A549 (cell line): Measurements from ENCODE around the gene CASP1. TPM values are rescaled to one million over a fixed set of nuclear protein-coding genes. Genes with fewer than 3 reads are reported as not detected.

Source experiments
- BHLHE40 ChIP-seq: IDR thresholded peaks from 2 replicates; pipeline ENCODE4 v1.6.1; 2012; ENCODE audit warnings: low read depth, low read length, inconsistent platforms
- CBX2 ChIP-seq: fragments of 200-600 bp; sonication (generic); IDR thresholded peaks from 2 replicates; pipeline ENCODE4 v1.6.1; 2016; ENCODE audit warnings: low read depth, mild to moderate bottlenecking, borderline replicate concordance
- CBX8 ChIP-seq: fragments of 200-600 bp; sonication (generic); IDR thresholded peaks from 2 replicates; pipeline ENCODE4 v1.6.1; 2016
- EHMT2 ChIP-seq: fragments of 200-600 bp; sonication (generic); IDR thresholded peaks from 2 replicates; pipeline ENCODE4 v1.6.1; 2016; ENCODE audit warnings: antibody characterized with exemption, low read depth, mild to moderate bottlenecking, moderate library complexity
- EP300 ChIP-seq, 2 experiments: fragments of >200 bp; sonication (Bioruptor Twin); formaldehyde crosslinking; IDR thresholded peaks; 2 replicates in 1 of 2; 3 replicates in 1 of 2; pipeline ENCODE4 v1.6.1; 2016 to 2017
- FOSB ChIP-seq: fragments of 250-450 bp; sonication (Bioruptor Pico); IDR thresholded peaks from 2 replicates; pipeline ENCODE4 v1.5.0; 2020; ENCODE audit warnings: mild to moderate bottlenecking, moderate library complexity
- FOSL2 ChIP-seq, 2 experiments: fragments of 450-650 bp in 1 of 2; fragments of >200 bp in 1 of 2; sonication (Bioruptor Twin) in 1 of 2; formaldehyde crosslinking; IDR thresholded peaks; 2 replicates each; pipeline versions ENCODE4 v1.5.0 to v1.6.1; 2016 to 2020; ENCODE audit warnings: mild to moderate bottlenecking in 1 of 2, moderate library complexity in 1 of 2
- GATA3 ChIP-seq: IDR thresholded peaks from 2 replicates; pipeline ENCODE4 v1.6.1; 2012; ENCODE audit warnings: borderline replicate concordance
- HEYL ChIP-seq: fragments of 250-450 bp; sonication (Bioruptor Pico); IDR thresholded peaks from 2 replicates; pipeline ENCODE4 v1.8.0; 2021; ENCODE audit warnings: mild to moderate bottlenecking, moderate library complexity
- HOXB13 ChIP-seq: fragments of 250-450 bp; sonication (Bioruptor Pico); IDR thresholded peaks from 2 replicates; pipeline ENCODE4 v1.5.0; 2020; ENCODE audit warnings: low read depth, mild to moderate bottlenecking, moderate library complexity
- HOXB5 ChIP-seq: fragments of 250-450 bp; sonication (Bioruptor Pico); IDR thresholded peaks from 2 replicates; pipeline ENCODE4 v1.5.0; 2020; ENCODE audit warnings: mild to moderate bottlenecking, moderate library complexity
- JUN ChIP-seq, 2 experiments: fragments of >200 bp; sonication (Bioruptor Twin); formaldehyde crosslinking; IDR thresholded peaks; 2 replicates in 1 of 2; 3 replicates in 1 of 2; pipeline ENCODE4 v1.6.1; 2016 to 2017
- KDM1A ChIP-seq: fragments of 200-600 bp; sonication (generic); IDR thresholded peaks from 2 replicates; pipeline ENCODE4 v1.6.1; 2016; ENCODE audit warnings: low read depth, mild to moderate bottlenecking
- KDM5A ChIP-seq: fragments of 200-600 bp; sonication (generic); IDR thresholded peaks from 2 replicates; pipeline ENCODE4 v1.6.1; 2016; ENCODE audit warnings: antibody characterized with exemption, mild to moderate bottlenecking
- MAZ ChIP-seq: fragments of 150-350 bp; IDR thresholded peaks from 2 replicates; pipeline ENCODE4 v1.6.1; 2014; ENCODE audit warnings: antibody characterized with exemption, low read depth, low read length, borderline replicate concordance
- MYC ChIP-seq: IDR thresholded peaks from 2 replicates; pipeline ENCODE4 v1.6.1; 2012; ENCODE audit warnings: mild to moderate bottlenecking, inconsistent platforms, low read length, improper control_type of control experiment, borderline replicate concordance
- NFE2L2 ChIP-seq: fragments of 150-350 bp; conservative IDR thresholded peaks from 2 replicates; pipeline ENCODE4 v1.6.1; 2014; ENCODE audit warnings: low read length
- NPAS2 ChIP-seq: fragments of 250-450 bp; sonication (Bioruptor Pico); IDR thresholded peaks from 2 replicates; pipeline ENCODE4 v1.8.0; 2022; ENCODE audit warnings: mild to moderate bottlenecking, moderate library complexity, borderline replicate concordance
- POLR2AphosphoS2 ChIP-seq: conservative IDR thresholded peaks from 2 replicates; pipeline ENCODE4 v1.6.1; 2012; ENCODE audit warnings: low read length, improper control_type of control experiment, inconsistent platforms
- RAD21 ChIP-seq, 2 experiments: fragments of >200 bp in 1 of 2; sonication (Bioruptor Twin) in 1 of 2; formaldehyde crosslinking in 1 of 2; IDR thresholded peaks in 1 of 2; conservative IDR thresholded peaks in 1 of 2; 2 replicates in 1 of 2; 3 replicates in 1 of 2; pipeline ENCODE4 v1.6.1; 2012 to 2018; ENCODE audit warnings: inconsistent platforms in 1 of 2
- RARB ChIP-seq: fragments of 250-450 bp; sonication (Bioruptor Pico); IDR thresholded peaks from 2 replicates; pipeline ENCODE4 v1.8.0; 2021; ENCODE audit warnings: mild to moderate bottlenecking, moderate library complexity
- RNF2 ChIP-seq: fragments of 200-600 bp; sonication (generic); IDR thresholded peaks from 2 replicates; pipeline ENCODE4 v1.6.1; 2016; ENCODE audit warnings: low read depth, mild to moderate bottlenecking, antibody characterized with exemption, moderate library complexity, borderline replicate concordance
- SREBF2 ChIP-seq: fragments of 450-650 bp; IDR thresholded peaks from 2 replicates; pipeline ENCODE4 v1.6.1; 2014; ENCODE audit warnings: mild to moderate bottlenecking, moderate library complexity
- ZFP36 ChIP-seq: fragments of 450-650 bp; IDR thresholded peaks from 2 replicates; pipeline ENCODE4 v1.6.1; 2014; ENCODE audit warnings: borderline replicate concordance; ENCODE audit not compliant: partially characterized antibody
- ZNF302 ChIP-seq: fragments of 250-450 bp; sonication (Bioruptor Pico); IDR thresholded peaks from 2 replicates; pipeline ENCODE4 v1.9.0; 2021; ENCODE audit warnings: inconsistent platforms, mild to moderate bottlenecking, moderate library complexity
- polyA plus RNA-seq, 4 experiments: library from polyadenylated mRNA; depleted of rRNA in 3 of 4; stranded (reverse); fragments of >200 nt; fragmentation: RNase III in 1 of 4; extraction: RNeasy Plus Mini Kit Qiagen cat#74134 plus additional on column Dnase treatment in 1 of 4; gene quantifications; 2 replicates in 3 of 4; 3 replicates in 1 of 4; pipeline ENCODE4 v1.2.3, GENCODE V29; 2011 to 2017
- TF ChIP-seq, protein P1 (sequence below): fragments of 200-600 bp; sonication (generic); IDR thresholded peaks from 2 replicates; pipeline ENCODE4 v1.6.1; 2016; ENCODE audit warnings: antibody characterized with exemption, mild to moderate bottlenecking, moderate library complexity
- TF ChIP-seq, protein P2 (sequence below): fragments of >200 bp; sonication (Bioruptor Twin); formaldehyde crosslinking; IDR thresholded peaks from 3 replicates; pipeline ENCODE4 v1.6.1; 2016
- TF ChIP-seq, protein P3 (sequence below): fragments of 150-350 bp; IDR thresholded peaks from 2 replicates; pipeline ENCODE4 v1.6.1; 2014; ENCODE audit warnings: low read depth, mild to moderate bottlenecking, low read length
- TF ChIP-seq, protein P4 (sequence below): fragments of 250-450 bp; sonication (Bioruptor Pico); IDR thresholded peaks from 2 replicates; pipeline ENCODE4 v1.5.0; 2021; ENCODE audit warnings: mild to moderate bottlenecking, moderate library complexity, borderline replicate concordance
- TF ChIP-seq, protein P5 (sequence below): IDR thresholded peaks from 2 replicates; pipeline ENCODE4 v1.6.1; 2012; ENCODE audit warnings: low read depth, borderline replicate concordance
- TF ChIP-seq, protein P6 (sequence below): fragments of 250-450 bp; sonication (Bioruptor Pico); IDR thresholded peaks from 2 replicates; pipeline ENCODE4 v1.5.0; 2020; ENCODE audit warnings: low read depth, mild to moderate bottlenecking, moderate library complexity
- TF ChIP-seq, protein P7 (sequence below): fragments of >200 bp; sonication (Bioruptor Twin); formaldehyde crosslinking; IDR thresholded peaks from 2 replicates; pipeline ENCODE4 v1.6.1; 2016

The CASP1 gene
- polyA plus RNA-seq, 2 of the 4 experiments (the other 2 are of a cell fraction): 0.06 to 0.15 TPM

DNA sequence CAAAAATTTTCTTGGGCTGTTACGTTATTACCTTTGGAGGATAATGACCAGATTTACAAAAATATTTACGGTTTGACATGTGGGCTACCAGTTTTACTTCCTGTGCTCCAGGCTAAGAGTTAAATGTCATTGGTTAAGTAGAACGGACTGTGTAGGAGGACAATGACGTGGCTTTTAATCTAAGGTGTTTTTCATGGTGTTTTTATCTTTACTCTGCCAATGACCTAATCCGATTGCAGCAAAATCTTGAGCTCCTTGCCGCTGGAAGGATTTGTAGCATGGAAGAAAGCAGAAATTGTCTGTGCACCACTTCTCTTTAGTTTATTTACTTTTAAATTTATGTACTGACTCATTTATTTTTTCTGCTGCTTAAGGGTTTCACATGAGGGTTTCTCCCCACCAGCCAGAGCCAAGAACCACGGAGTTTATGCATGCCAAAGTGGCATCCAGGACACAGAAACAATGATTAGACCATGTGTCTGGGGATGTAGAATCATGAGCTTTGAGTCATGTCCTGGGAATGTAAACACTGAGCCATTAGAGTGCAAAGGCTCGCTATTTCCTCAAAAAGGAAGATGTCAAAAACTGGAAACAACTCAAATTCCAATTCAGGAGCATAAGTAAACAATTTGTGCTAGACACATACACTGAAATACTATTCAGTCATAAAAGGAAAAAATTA, 12.1 kb upstream of the CASP1 start (continued):
- TF ChIP-seq MYC (no peak; the same call in 1 of the 2 replicates), HEYL (CRISPR knock-in tag) (no peak), POLR2AphosphoS2 (no peak), MAZ (no peak), NPAS2 (CRISPR knock-in tag) (no peak), RAD21 (conservative IDR thresholded peaks at IDR 0.05 in 1 of 2, IDR thresholded peaks at IDR 0.05 in 1 of 2) (peak in 1 of 2 experiments; percentile 49; a peak in 4 of 5 replicates), EHMT2 (no peak), HOXB5 (CRISPR knock-in tag) (no peak), EP300 (IDR thresholded peaks at IDR 0.05) (peak; percentile 61 to 72; a peak in 2 of 5 replicates), GATA3 (peak; percentile 80), HOXB13 (no peak), SREBF2 (no peak), BHLHE40 (no peak), FOSB (no peak), RNF2 (no peak), JUN (IDR thresholded peaks at IDR 0.05) (peak; percentile 76 to 85; a peak in 2 of 5 replicates), CBX2 (no peak), ZFP36 (no peak), RARB (CRISPR knock-in tag) (no peak), CBX8 (no peak), FOSL2 (IDR thresholded peaks at IDR 0.05) (peak; percentile 91), FOSL2 (CRISPR knock-in tag; IDR thresholded peaks at IDR 0.05) (peak; percentile 93), ZNF302 (CRISPR knock-in tag) (no peak), NFE2L2 (no peak), KDM1A (no peak), KDM5A (no peak)
- TF ChIP-seq, protein P1, sequence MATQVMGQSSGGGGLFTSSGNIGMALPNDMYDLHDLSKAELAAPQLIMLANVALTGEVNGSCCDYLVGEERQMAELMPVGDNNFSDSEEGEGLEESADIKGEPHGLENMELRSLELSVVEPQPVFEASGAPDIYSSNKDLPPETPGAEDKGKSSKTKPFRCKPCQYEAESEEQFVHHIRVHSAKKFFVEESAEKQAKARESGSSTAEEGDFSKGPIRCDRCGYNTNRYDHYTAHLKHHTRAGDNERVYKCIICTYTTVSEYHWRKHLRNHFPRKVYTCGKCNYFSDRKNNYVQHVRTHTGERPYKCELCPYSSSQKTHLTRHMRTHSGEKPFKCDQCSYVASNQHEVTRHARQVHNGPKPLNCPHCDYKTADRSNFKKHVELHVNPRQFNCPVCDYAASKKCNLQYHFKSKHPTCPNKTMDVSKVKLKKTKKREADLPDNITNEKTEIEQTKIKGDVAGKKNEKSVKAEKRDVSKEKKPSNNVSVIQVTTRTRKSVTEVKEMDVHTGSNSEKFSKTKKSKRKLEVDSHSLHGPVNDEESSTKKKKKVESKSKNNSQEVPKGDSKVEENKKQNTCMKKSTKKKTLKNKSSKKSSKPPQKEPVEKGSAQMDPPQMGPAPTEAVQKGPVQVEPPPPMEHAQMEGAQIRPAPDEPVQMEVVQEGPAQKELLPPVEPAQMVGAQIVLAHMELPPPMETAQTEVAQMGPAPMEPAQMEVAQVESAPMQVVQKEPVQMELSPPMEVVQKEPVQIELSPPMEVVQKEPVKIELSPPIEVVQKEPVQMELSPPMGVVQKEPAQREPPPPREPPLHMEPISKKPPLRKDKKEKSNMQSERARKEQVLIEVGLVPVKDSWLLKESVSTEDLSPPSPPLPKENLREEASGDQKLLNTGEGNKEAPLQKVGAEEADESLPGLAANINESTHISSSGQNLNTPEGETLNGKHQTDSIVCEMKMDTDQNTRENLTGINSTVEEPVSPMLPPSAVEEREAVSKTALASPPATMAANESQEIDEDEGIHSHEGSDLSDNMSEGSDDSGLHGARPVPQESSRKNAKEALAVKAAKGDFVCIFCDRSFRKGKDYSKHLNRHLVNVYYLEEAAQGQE: no peak
- TF ChIP-seq, protein P2, sequence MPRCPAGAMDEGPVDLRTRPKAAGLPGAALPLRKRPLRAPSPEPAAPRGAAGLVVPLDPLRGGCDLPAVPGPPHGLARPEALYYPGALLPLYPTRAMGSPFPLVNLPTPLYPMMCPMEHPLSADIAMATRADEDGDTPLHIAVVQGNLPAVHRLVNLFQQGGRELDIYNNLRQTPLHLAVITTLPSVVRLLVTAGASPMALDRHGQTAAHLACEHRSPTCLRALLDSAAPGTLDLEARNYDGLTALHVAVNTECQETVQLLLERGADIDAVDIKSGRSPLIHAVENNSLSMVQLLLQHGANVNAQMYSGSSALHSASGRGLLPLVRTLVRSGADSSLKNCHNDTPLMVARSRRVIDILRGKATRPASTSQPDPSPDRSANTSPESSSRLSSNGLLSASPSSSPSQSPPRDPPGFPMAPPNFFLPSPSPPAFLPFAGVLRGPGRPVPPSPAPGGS: peak; percentile 89; the same call in 2 of the 3 replicates
- TF ChIP-seq, protein P3, sequence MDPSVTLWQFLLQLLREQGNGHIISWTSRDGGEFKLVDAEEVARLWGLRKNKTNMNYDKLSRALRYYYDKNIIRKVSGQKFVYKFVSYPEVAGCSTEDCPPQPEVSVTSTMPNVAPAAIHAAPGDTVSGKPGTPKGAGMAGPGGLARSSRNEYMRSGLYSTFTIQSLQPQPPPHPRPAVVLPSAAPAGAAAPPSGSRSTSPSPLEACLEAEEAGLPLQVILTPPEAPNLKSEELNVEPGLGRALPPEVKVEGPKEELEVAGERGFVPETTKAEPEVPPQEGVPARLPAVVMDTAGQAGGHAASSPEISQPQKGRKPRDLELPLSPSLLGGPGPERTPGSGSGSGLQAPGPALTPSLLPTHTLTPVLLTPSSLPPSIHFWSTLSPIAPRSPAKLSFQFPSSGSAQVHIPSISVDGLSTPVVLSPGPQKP: no peak
- TF ChIP-seq, protein P4, sequence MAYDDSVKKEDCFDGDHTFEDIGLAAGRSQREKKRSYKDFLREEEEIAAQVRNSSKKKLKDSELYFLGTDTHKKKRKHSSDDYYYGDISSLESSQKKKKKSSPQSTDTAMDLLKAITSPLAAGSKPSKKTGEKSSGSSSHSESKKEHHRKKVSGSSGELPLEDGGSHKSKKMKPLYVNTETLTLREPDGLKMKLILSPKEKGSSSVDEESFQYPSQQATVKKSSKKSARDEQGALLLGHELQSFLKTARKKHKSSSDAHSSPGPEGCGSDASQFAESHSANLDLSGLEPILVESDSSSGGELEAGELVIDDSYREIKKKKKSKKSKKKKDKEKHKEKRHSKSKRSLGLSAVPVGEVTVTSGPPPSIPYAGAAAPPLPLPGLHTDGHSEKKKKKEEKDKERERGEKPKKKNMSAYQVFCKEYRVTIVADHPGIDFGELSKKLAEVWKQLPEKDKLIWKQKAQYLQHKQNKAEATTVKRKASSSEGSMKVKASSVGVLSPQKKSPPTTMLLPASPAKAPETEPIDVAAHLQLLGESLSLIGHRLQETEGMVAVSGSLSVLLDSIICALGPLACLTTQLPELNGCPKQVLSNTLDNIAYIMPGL (CRISPR knock-in tag): no peak
- TF ChIP-seq, protein P5, sequence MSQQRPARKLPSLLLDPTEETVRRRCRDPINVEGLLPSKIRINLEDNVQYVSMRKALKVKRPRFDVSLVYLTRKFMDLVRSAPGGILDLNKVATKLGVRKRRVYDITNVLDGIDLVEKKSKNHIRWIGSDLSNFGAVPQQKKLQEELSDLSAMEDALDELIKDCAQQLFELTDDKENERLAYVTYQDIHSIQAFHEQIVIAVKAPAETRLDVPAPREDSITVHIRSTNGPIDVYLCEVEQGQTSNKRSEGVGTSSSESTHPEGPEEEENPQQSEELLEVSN: no peak
- TF ChIP-seq, protein P6, sequence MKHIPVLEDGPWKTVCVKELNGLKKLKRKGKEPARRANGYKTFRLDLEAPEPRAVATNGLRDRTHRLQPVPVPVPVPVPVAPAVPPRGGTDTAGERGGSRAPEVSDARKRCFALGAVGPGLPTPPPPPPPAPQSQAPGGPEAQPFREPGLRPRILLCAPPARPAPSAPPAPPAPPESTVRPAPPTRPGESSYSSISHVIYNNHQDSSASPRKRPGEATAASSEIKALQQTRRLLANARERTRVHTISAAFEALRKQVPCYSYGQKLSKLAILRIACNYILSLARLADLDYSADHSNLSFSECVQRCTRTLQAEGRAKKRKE: no peak
- TF ChIP-seq, protein P7, sequence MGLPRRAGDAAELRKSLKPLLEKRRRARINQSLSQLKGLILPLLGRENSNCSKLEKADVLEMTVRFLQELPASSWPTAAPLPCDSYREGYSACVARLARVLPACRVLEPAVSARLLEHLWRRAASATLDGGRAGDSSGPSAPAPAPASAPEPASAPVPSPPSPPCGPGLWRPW: 0 out of 2 replicates have a peak, but pooled peaks have one; percentile 2
